HCT116 (cell line): ENCODE results near the gene SORCS2. TPM values are rescaled to one million over a fixed set of nuclear protein-coding genes. Genes with fewer than 3 reads are reported as not detected.

Source experiments
- ATAC-seq: fragments of 200-7000 bp; cut with Tn5 transposase; 2 replicates; pipeline ENCODE4 v1.9.1; 2020; ENCODE audit warnings: mild to moderate bottlenecking, moderate library complexity
- BruUV-seq: library from RNA; stranded (reverse); fragments of 400-500 nt; replicated peaks from 2 replicates; lab custom pipeline; 2021; lab: Mats Ljungman, UMichigan
- CTCF ChIA-PET: fragments of 300-600 bp; sonication (Branson Sonifier 250); formaldehyde crosslinking; loops from one replicate; lab custom pipeline; 2021; ENCODE audit warnings: antibody characterized with exemption; lab: Charles Lee
- POLR2A ChIA-PET: fragments of 300-600, 350-600 bp; sonication (Branson Sonifier 250); formaldehyde crosslinking; loops from one replicate; lab custom pipeline; 2021; ENCODE audit warnings: antibody characterized with exemption; lab: Charles Lee
- RAD21 ChIA-PET, 2 experiments: fragments of 300-600 bp; sonication (Branson Sonifier 250); formaldehyde crosslinking; loops; one replicate each; lab custom pipeline; 2023; ENCODE audit warnings: low total read pairs in 2 of 2; ENCODE audit not compliant: uncharacterized antibody in 2 of 2, unreplicated experiment in 2 of 2, low non-redundant PET in 1 of 2; lab: Charles Lee
- DNase-seq: peaks from one replicate; pipeline ENCODE4 v3.0.0-alpha.2; 2010; ENCODE audit warnings: low read depth, low spot score
- H2AFZ ChIP-seq: fragments of 200-600 bp; shearing (Covaris generic), sonication (generic); 2 replicates; pipeline ENCODE4 v1.6.1; 2017; ENCODE audit warnings: low read depth, mixed run types, mixed read lengths, antibody characterized with exemption, low read length; ENCODE audit not compliant: poor library complexity, severe bottlenecking
- H3K27ac ChIP-seq: 2 replicates; pipeline ENCODE4 v1.5.1; 2012; ENCODE audit warnings: low read depth, low read length
- H3K27me3 ChIP-seq: fragments of 200-600 bp; sonication (generic); 2 replicates; pipeline ENCODE4 v1.6.1; 2016; ENCODE audit warnings: mixed run types, low read length, mixed read lengths; ENCODE audit not compliant: insufficient read depth
- H3K36me3 ChIP-seq, 2 experiments: fragments of 200-500 bp in 1 of 2; fragments of 200-600 bp in 1 of 2; sonication (Bioruptor generic) in 1 of 2; sonication (generic) in 1 of 2; 2 replicates each; pipeline versions ENCODE4 v1.5.1 to v1.6.1; 2014 to 2016; ENCODE audit warnings: low read length in 2 of 2, inconsistent platforms in 1 of 2, mixed read lengths in 1 of 2, mixed run types in 1 of 2; ENCODE audit not compliant: insufficient read depth in 2 of 2, control insufficient read depth in 1 of 2
- H3K4me1 ChIP-seq, 2 experiments: fragments of 200-600 bp in 1 of 2; sonication (generic) in 1 of 2; 2 replicates each; pipeline versions ENCODE4 v1.5.1 to v1.6.1; 2012 to 2017; ENCODE audit warnings: low read length in 2 of 2, inconsistent platforms in 1 of 2, mild to moderate bottlenecking in 1 of 2, mixed read lengths in 1 of 2, mixed run types in 1 of 2, moderate library complexity in 1 of 2; ENCODE audit not compliant: insufficient read depth in 2 of 2, control insufficient read depth in 1 of 2
- H3K4me2 ChIP-seq: fragments of 200-600 bp; sonication (generic); 2 replicates; pipeline ENCODE4 v1.6.1; 2017; ENCODE audit warnings: mixed run types, low read length, mixed read lengths
- H3K4me3 ChIP-seq, 2 experiments: fragments of 200-600 bp in 1 of 2; sonication (generic) in 1 of 2; replicated peaks in 1 of 2; 2 replicates each; pipeline ENCODE4 v1.5.1; 2011 to 2016; ENCODE audit warnings: low read length in 2 of 2, control low read depth in 1 of 2, low read depth in 1 of 2, mild to moderate bottlenecking in 1 of 2, mixed read lengths in 1 of 2, mixed run types in 1 of 2
- H3K79me2 ChIP-seq: fragments of 200-600 bp; sonication (generic); 2 replicates; pipeline ENCODE4 v1.6.1; 2017; ENCODE audit warnings: mild to moderate bottlenecking, mixed run types, low read length, moderate library complexity, mixed read lengths; ENCODE audit not compliant: insufficient read depth
- H3K9ac ChIP-seq: fragments of 200-600 bp; sonication (generic); 2 replicates; pipeline ENCODE4 v1.6.1; 2016; ENCODE audit warnings: low read length, mixed read lengths
- H3K9me2 ChIP-seq: fragments of 200-600 bp; sonication (generic), shearing (Covaris generic); 2 replicates; pipeline ENCODE4 v1.6.1; 2017; ENCODE audit warnings: mixed run types, mild to moderate bottlenecking, moderate library complexity; ENCODE audit not compliant: insufficient read depth
- H3K9me3 ChIP-seq, 2 experiments: fragments of 200-500 bp in 1 of 2; fragments of 200-600 bp in 1 of 2; sonication (Bioruptor generic) in 1 of 2; sonication (generic) in 1 of 2; 2 replicates each; pipeline ENCODE4 v1.6.1; 2014 to 2017; ENCODE audit warnings: low read length in 2 of 2, mixed read lengths in 2 of 2, inconsistent platforms in 1 of 2, low read depth in 1 of 2, mild to moderate bottlenecking in 1 of 2, mixed run types in 1 of 2, moderate library complexity in 1 of 2; ENCODE audit not compliant: control insufficient read depth in 1 of 2, insufficient read depth in 1 of 2
- H4K20me1 ChIP-seq: fragments of 200-600 bp; sonication (generic), shearing (Covaris generic); 2 replicates; pipeline ENCODE4 v1.6.1; 2017; ENCODE audit warnings: mixed run types, mild to moderate bottlenecking, moderate library complexity; ENCODE audit not compliant: insufficient read depth
- CBX3 ChIP-seq: IDR thresholded peaks from 2 replicates; pipeline ENCODE4 v1.6.1; 2012; ENCODE audit warnings: low read depth
- CEBPB ChIP-seq: IDR thresholded peaks from 2 replicates; pipeline ENCODE4 v1.6.1; 2012; ENCODE audit warnings: low read depth
- EGR1 ChIP-seq: IDR thresholded peaks from 2 replicates; pipeline ENCODE4 v1.6.1; 2012; ENCODE audit warnings: low read depth
- EZH2 ChIP-seq: fragments of 200-600 bp; sonication (generic); IDR thresholded peaks from 2 replicates; pipeline ENCODE4 v1.6.1; 2017; ENCODE audit warnings: antibody characterized with exemption, mixed run types
- EZH2phosphoT487 ChIP-seq: fragments of 200-600 bp; IDR thresholded peaks from 2 replicates; pipeline ENCODE4 v1.6.1; 2018; ENCODE audit warnings: antibody characterized with exemption, borderline replicate concordance
- JUND ChIP-seq: IDR thresholded peaks from 2 replicates; pipeline ENCODE4 v1.6.1; 2012
- POLR2A ChIP-seq: IDR thresholded peaks from 2 replicates; pipeline ENCODE4 v1.7.0; 2011; ENCODE audit warnings: borderline replicate concordance; ENCODE audit not compliant: insufficient read depth, insufficient read length; ENCODE audit errors: extremely low read depth
- POLR2AphosphoS5 ChIP-seq: IDR thresholded peaks from 2 replicates; pipeline ENCODE4 v1.6.1; 2011; ENCODE audit warnings: mild to moderate bottlenecking, low read depth, low read length, moderate library complexity
- RAD21 ChIP-seq: IDR thresholded peaks from 2 replicates; pipeline ENCODE4 v1.6.1; 2012; ENCODE audit warnings: low read depth, mild to moderate bottlenecking
- SIN3A ChIP-seq: IDR thresholded peaks from 2 replicates; pipeline ENCODE4 v1.6.1; 2012; ENCODE audit warnings: low read depth
- SP1 ChIP-seq: IDR thresholded peaks from 2 replicates; pipeline ENCODE4 v1.6.1; 2012; ENCODE audit warnings: low read depth
- SRF ChIP-seq: IDR thresholded peaks from 2 replicates; pipeline ENCODE4 v1.6.1; 2012; ENCODE audit warnings: low read depth
- TCF7L2 ChIP-seq: IDR thresholded peaks from 2 replicates; pipeline ENCODE4 v1.7.0; 2011; ENCODE audit warnings: borderline replicate concordance, inconsistent platforms; ENCODE audit not compliant: insufficient read depth, insufficient read length; ENCODE audit errors: extremely low read depth
- YY1 ChIP-seq: IDR thresholded peaks from 2 replicates; pipeline ENCODE4 v1.6.1; 2011; ENCODE audit warnings: low read length, low read depth, moderate library complexity, mild to moderate bottlenecking; ENCODE audit not compliant: insufficient replicate concordance; ENCODE audit errors: extremely low read depth
- ZFX ChIP-seq: fragments of 450-650 bp; IDR thresholded peaks from 2 replicates; pipeline ENCODE4 v1.6.1; 2017
- ZNF274 ChIP-seq: fragments of 200-500 bp; sonication (Bioruptor generic); IDR thresholded peaks from 2 replicates; pipeline ENCODE4 v1.6.1; 2014; ENCODE audit warnings: mild to moderate bottlenecking, low read depth, low read length, inconsistent platforms
- intact Hi-C: fragments of 100-400 bp; cut with micrococcal nuclease; formaldehyde crosslinking; loops from 2 replicates; pipeline ENCODE4 v1.10.0; 2022
- total RNA-seq: library from RNA; stranded (reverse); gene quantifications from one replicate; pipeline ENCODE4 v1.2.1, GENCODE V29; 2021; ENCODE audit not compliant: unreplicated experiment
- TF ChIP-seq, protein P1 (sequence below): IDR thresholded peaks from 2 replicates; pipeline ENCODE4 v1.6.1; 2012; ENCODE audit warnings: low read depth
- TF ChIP-seq, protein P2 (sequence below): IDR thresholded peaks from 2 replicates; pipeline ENCODE4 v1.6.1; 2012

SORCS2 gene
- total RNA-seq, 1 experiment from 2014 or later, result 0.37 TPM

DNA sequence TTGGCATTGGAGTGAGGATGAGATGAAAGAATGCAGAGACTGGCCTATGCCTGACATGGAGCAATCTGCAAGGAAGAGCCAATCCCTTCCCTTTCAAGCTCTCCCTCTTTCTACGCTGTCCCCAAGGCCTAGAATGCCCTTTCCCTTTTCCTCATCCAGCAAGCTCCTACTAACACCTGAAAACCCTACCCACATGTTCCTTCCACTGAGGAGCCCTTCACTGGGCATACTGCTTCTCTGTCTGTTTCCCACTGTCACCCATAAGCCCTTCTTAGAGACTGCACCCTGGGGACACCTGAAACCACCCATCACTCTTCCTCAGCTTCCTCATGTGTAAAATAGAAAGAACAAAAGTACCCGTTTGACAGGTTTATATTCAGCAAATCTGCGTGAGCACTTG, 492.0 kb downstream of the SORCS2 start (continued):
- TF ChIP-seq SIN3A (no peak), ZFX (no peak), EGR1 (no peak), SP1 (no peak), EZH2phosphoT487 (no peak), RAD21 (no peak), CBX3 (no peak), EZH2 (no peak), ZNF274 (no peak)
- TF ChIP-seq, protein P1, sequence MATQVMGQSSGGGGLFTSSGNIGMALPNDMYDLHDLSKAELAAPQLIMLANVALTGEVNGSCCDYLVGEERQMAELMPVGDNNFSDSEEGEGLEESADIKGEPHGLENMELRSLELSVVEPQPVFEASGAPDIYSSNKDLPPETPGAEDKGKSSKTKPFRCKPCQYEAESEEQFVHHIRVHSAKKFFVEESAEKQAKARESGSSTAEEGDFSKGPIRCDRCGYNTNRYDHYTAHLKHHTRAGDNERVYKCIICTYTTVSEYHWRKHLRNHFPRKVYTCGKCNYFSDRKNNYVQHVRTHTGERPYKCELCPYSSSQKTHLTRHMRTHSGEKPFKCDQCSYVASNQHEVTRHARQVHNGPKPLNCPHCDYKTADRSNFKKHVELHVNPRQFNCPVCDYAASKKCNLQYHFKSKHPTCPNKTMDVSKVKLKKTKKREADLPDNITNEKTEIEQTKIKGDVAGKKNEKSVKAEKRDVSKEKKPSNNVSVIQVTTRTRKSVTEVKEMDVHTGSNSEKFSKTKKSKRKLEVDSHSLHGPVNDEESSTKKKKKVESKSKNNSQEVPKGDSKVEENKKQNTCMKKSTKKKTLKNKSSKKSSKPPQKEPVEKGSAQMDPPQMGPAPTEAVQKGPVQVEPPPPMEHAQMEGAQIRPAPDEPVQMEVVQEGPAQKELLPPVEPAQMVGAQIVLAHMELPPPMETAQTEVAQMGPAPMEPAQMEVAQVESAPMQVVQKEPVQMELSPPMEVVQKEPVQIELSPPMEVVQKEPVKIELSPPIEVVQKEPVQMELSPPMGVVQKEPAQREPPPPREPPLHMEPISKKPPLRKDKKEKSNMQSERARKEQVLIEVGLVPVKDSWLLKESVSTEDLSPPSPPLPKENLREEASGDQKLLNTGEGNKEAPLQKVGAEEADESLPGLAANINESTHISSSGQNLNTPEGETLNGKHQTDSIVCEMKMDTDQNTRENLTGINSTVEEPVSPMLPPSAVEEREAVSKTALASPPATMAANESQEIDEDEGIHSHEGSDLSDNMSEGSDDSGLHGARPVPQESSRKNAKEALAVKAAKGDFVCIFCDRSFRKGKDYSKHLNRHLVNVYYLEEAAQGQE, result no peak

DNA sequence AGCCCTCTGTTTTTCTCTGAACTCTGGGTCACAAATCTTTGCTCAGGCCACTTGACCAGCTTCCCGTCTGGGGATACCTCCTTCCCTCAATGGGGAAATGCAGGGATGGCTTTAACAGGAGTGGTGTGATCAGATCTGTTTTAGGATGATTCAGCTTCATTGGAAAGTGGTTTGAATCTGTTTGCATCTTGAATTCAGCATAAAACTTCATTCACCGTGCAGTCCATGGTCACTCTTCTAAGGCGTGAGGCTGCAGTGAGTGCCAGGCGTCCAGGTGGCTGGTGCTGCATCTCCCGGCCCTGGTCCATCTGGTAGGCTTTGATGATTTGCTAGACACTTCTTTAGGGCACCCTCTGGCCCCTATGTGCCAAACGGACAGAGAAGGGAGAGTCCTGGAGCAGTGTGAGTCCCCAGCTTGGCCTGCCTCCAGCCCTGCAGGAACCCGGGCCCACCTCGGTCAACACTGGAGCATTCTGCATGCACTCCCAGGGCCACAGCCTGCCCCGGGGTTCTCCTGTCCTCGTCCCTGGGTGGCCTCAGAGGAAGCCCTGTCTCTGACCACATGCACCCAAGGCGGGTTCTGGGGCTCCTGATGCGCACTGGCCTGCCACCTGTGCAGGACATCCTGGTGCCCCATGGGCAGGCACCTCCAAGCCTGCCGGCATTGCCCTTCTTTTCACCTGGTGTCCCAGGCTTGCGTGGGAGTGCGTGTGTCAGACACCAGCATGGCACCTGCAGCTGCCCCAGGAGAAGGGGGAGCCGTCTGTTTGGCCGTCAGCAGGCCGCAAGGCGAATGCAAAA, 493.9 kb downstream of the SORCS2 start:
- Histone ChIP-seq H3K27me3 (no peaks in the 10 kb centered on the region; the same call in 1 of the 2 replicates), H3K27ac (no peak overlapping the region), H4K20me1 (no peaks in the 10 kb centered on the region), H3K4me3 (no peak overlapping the region), H3K4me1 (no peaks in the 10 kb centered on the region), H3K9me2 (no peaks in the 10 kb centered on the region), H3K9me3 (no peaks in the 10 kb centered on the region), H3K9ac (no peak overlapping the region), H2AFZ (no peak overlapping the region), H3K79me2 (no peaks in the 10 kb centered on the region), H3K4me2 (no peak overlapping the region), H3K36me3 (no peaks in the 10 kb centered on the region)
- no peak for TF ChIP-seq TCF7L2
- no peak for TF ChIP-seq JUND
- TF ChIP-seq CBX3, result no peak
- TF ChIP-seq ZNF274, result no peak
- no peak for TF ChIP-seq POLR2AphosphoS5
- no peak for TF ChIP-seq SP1
- TF ChIP-seq, protein P2, sequence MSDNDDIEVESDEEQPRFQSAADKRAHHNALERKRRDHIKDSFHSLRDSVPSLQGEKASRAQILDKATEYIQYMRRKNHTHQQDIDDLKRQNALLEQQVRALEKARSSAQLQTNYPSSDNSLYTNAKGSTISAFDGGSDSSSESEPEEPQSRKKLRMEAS, result no peak
- TF ChIP-seq SRF, result no peak
- no peak for TF ChIP-seq ZFX
- TF ChIP-seq CEBPB, result no peak
- TF ChIP-seq, protein P1, result no peak
- no peak for TF ChIP-seq EZH2phosphoT487
- TF ChIP-seq POLR2A, result no peak
- TF ChIP-seq YY1, result no peak
- no peak for TF ChIP-seq SIN3A
- DNase-seq (no peak), ATAC-seq (no peak)
- BruUV-seq, result no TSS peak
- CTCF ChIA-PET, result no interaction called here
- intact Hi-C loops, result no loop called here
- RAD21 ChIA-PET, result no interaction called here
- POLR2A ChIA-PET, result no interaction called here
